ENCODE data around the gene ATP11A.

Gene ATP11A

GRCh38 chr13:112852392-112852791, 162.6 kb downstream of the ATP11A start:
- Histone ChIP-seq H4K8ac (ENCODE audit: low read length) (no peak overlapping the region), H2AFZ (ENCODE audit: low read depth, low read length) (no peak overlapping the region), H2BK12ac (ENCODE audit: low read length in 2 of 2) (no peak overlapping the region), H3K23ac (ENCODE audit: low read length in 2 of 2) (no peak overlapping the region), H3K4ac (ENCODE audit: low read depth in 1 of 2, low read length in 2 of 2) (no peak overlapping the region), H3K36me3 (ENCODE audit: control insufficient read depth in 1 of 2, insufficient read depth in 2 of 2, low read depth in 1 of 2, low read length in 2 of 2) (peaks cover 23 to 48% of the 10 kb centered on the region in 2 experiments), H3K9me3 (ENCODE audit: control insufficient read depth, low read length) (no peaks in the 10 kb centered on the region), H3K9ac (ENCODE audit: low read length) (no peak overlapping the region), H3K27me3 (ENCODE audit: control insufficient read depth in 1 of 2, insufficient read depth in 1 of 2, low read length in 2 of 2) (no peaks in the 10 kb centered on the region), H3K4me2 (ENCODE audit: low read length, poor library complexity, severe bottlenecking) (no peak overlapping the region), H2AK5ac (ENCODE audit: low read length, severe bottlenecking) (no peak overlapping the region), H3K18ac (ENCODE audit: low read depth in 1 of 2, low read length in 2 of 2) (no peak overlapping the region), H3K14ac (ENCODE audit: low read length in 2 of 2) (no peak overlapping the region), H3K4me3 (ENCODE audit: insufficient read depth in 1 of 2, low read depth in 1 of 2, low read length in 2 of 2) (no peak overlapping the region), H3K4me1 (ENCODE audit: control insufficient read depth, insufficient read depth, low read depth, low read length) (peaks cover 9% of the 10 kb centered on the region), H3K79me1 (replicated peaks; ENCODE audit: low read length, poor library complexity, severe bottlenecking) (no peaks in the 10 kb centered on the region), H2BK5ac (ENCODE audit: low read depth, low read length, poor library complexity, severe bottlenecking) (no peak overlapping the region), H2BK120ac (ENCODE audit: low read depth, low read length) (no peak overlapping the region), H4K91ac (ENCODE audit: low read length) (no peak overlapping the region), H2BK15ac (ENCODE audit: low read depth, poor library complexity, severe bottlenecking) (no peak overlapping the region), H3K27ac (ENCODE audit: low read length, poor library complexity, severe bottlenecking) (no peak overlapping the region)
- 98% methylated on average over 14 of the region's 15 CpGs for WGBS
- DNase-seq = no peak

DNA sequence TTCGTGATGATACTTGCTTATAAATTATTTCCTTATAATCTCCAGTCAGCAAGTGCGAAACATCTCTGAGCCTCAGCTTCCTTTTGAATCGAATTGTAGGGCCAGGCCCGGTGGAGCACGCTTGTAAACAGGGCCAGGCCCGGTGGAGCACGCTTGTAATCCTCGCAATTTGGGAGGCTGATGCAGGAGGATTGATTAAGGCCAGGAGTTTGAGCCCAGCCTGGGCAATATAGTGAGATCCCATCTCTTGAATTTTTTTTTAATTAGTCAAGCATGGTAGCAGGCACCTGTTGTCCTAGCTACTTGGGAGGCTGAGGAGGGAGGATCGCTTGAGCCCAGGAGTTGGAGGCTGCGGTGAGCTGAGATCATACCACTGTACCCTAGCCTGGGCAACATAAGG, 163.0 kb downstream of the ATP11A start:
- Histone ChIP-seq H3K18ac (ENCODE audit: low read depth in 1 of 2, low read length in 2 of 2) (no peak overlapping the region), H3K23ac (ENCODE audit: low read length in 2 of 2) (no peak overlapping the region), H3K14ac (ENCODE audit: low read length in 2 of 2) (no peak overlapping the region), H3K4me3 (ENCODE audit: insufficient read depth in 1 of 2, low read depth in 1 of 2, low read length in 2 of 2) (no peak overlapping the region), H3K9me3 (ENCODE audit: control insufficient read depth, low read length) (no peaks in the 10 kb centered on the region), H4K91ac (ENCODE audit: low read length) (no peak overlapping the region), H4K8ac (ENCODE audit: low read length) (no peak overlapping the region), H2BK15ac (ENCODE audit: low read depth, poor library complexity, severe bottlenecking) (no peak overlapping the region), H3K36me3 (ENCODE audit: control insufficient read depth in 1 of 2, insufficient read depth in 2 of 2, low read depth in 1 of 2, low read length in 2 of 2) (peaks cover 24 to 50% of the 10 kb centered on the region in 2 experiments), H2BK12ac (ENCODE audit: low read length in 2 of 2) (no peak overlapping the region), H3K4me2 (ENCODE audit: low read length, poor library complexity, severe bottlenecking) (no peak overlapping the region), H3K9ac (ENCODE audit: low read length) (no peak overlapping the region), H2BK5ac (ENCODE audit: low read depth, low read length, poor library complexity, severe bottlenecking) (no peak overlapping the region), H3K4me1 (ENCODE audit: control insufficient read depth, insufficient read depth, low read depth, low read length) (peaks cover 10% of the 10 kb centered on the region), H3K79me1 (replicated peaks; ENCODE audit: low read length, poor library complexity, severe bottlenecking) (no peaks in the 10 kb centered on the region), H2AFZ (ENCODE audit: low read depth, low read length) (no peak overlapping the region), H3K27ac (ENCODE audit: low read length, poor library complexity, severe bottlenecking) (no peak overlapping the region), H2AK5ac (ENCODE audit: low read length, severe bottlenecking) (no peak overlapping the region), H2BK120ac (ENCODE audit: low read depth, low read length) (no peak overlapping the region), H3K4ac (ENCODE audit: low read depth in 1 of 2, low read length in 2 of 2) (no peak overlapping the region), H3K27me3 (ENCODE audit: control insufficient read depth in 1 of 2, insufficient read depth in 1 of 2, low read length in 2 of 2) (no peaks in the 10 kb centered on the region)
- 96% methylated on average over 9 of the region's 10 CpGs for WGBS
- DNase-seq = no peak

DNA sequence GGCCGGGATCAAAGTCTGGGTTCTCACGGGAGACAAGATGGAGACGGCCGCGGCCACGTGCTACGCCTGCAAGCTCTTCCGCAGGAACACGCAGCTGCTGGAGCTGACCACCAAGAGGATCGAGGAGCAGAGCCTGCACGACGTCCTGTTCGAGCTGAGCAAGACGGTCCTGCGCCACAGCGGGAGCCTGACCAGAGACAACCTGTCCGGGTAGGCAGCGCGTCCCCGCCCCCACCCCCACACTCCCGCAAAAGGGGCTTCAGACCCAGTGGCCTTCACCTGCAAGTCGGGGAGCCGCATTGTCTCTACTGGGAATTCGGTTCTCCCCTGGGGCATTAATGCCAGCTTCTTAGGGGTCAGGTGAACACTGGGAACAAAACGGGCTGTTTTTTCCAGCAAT, 164.5 kb downstream of the ATP11A start:
- H3K4me2 ChIP-seq (ENCODE audit: low read length, poor library complexity, severe bottlenecking) = no peak overlapping the region
- H3K9me3 ChIP-seq (ENCODE audit: control insufficient read depth, low read length) = no peaks in the 10 kb centered on the region
- H3K4me1 ChIP-seq (ENCODE audit: control insufficient read depth, insufficient read depth, low read depth, low read length) = peaks cover 15% of the 10 kb centered on the region
- H3K4ac ChIP-seq (ENCODE audit: low read depth in 1 of 2, low read length in 2 of 2) = no peak overlapping the region
- H3K23ac ChIP-seq (ENCODE audit: low read length in 2 of 2) = no peak overlapping the region
- 98% methylated on average over 25 of the region's 25 CpGs for WGBS
- no peak overlapping the region for H3K27ac ChIP-seq (ENCODE audit: low read length, poor library complexity, severe bottlenecking)
- H3K18ac ChIP-seq (ENCODE audit: low read depth in 1 of 2, low read length in 2 of 2) = no peak overlapping the region
- no peak overlapping the region for H4K91ac ChIP-seq (ENCODE audit: low read length)
- H2BK120ac ChIP-seq (ENCODE audit: low read depth, low read length) = no peak overlapping the region
- H3K27me3 ChIP-seq (ENCODE audit: control insufficient read depth in 1 of 2, insufficient read depth in 1 of 2, low read length in 2 of 2) = no peaks in the 10 kb centered on the region
- no peak overlapping the region for H3K4me3 ChIP-seq (ENCODE audit: insufficient read depth in 1 of 2, low read depth in 1 of 2, low read length in 2 of 2)
- H2AFZ ChIP-seq (ENCODE audit: low read depth, low read length) = no peak overlapping the region
- H3K9ac ChIP-seq (ENCODE audit: low read length) = no peak overlapping the region
- DNase-seq = no peak
- no peak overlapping the region for H2BK12ac ChIP-seq (ENCODE audit: low read length in 2 of 2)
- no peak overlapping the region for H3K14ac ChIP-seq (ENCODE audit: low read length in 2 of 2)
- no peak overlapping the region for H4K8ac ChIP-seq (ENCODE audit: low read length)
- H3K36me3 ChIP-seq (ENCODE audit: control insufficient read depth in 1 of 2, insufficient read depth in 2 of 2, low read depth in 1 of 2, low read length in 2 of 2) = peaks cover 37 to 64% of the 10 kb centered on the region in 2 experiments
- H2AK5ac ChIP-seq (ENCODE audit: low read length, severe bottlenecking) = no peak overlapping the region
- no peak overlapping the region for H2BK15ac ChIP-seq (ENCODE audit: low read depth, poor library complexity, severe bottlenecking)
- H2BK5ac ChIP-seq (ENCODE audit: low read depth, low read length, poor library complexity, severe bottlenecking) = no peak overlapping the region
- H3K79me1 ChIP-seq (replicated peaks; ENCODE audit: low read length, poor library complexity, severe bottlenecking) = no peaks in the 10 kb centered on the region

DNA sequence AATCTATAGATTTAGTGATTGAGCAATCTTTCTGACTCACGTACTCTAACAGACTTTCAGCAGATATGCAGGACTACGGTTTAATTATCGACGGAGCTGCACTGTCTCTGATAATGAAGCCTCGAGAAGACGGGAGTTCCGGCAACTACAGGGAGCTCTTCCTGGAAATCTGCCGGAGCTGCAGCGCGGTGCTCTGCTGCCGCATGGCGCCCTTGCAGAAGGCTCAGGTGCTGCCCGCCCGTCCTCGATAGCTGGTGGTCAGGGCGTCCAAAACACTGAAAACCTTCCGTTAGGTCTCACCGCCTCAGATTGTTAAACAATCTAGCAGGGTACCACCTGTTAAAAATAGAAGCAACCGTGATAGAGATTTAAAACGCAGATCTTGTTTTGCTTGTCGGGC, 166.0 kb downstream of the ATP11A start:
- Histone ChIP-seq H3K27ac (ENCODE audit: low read length, poor library complexity, severe bottlenecking) (no peak overlapping the region), H3K9me3 (ENCODE audit: control insufficient read depth, low read length) (no peaks in the 10 kb centered on the region), H2BK15ac (ENCODE audit: low read depth, poor library complexity, severe bottlenecking) (no peak overlapping the region), H3K18ac (ENCODE audit: low read depth in 1 of 2, low read length in 2 of 2) (no peak overlapping the region), H3K27me3 (ENCODE audit: control insufficient read depth in 1 of 2, insufficient read depth in 1 of 2, low read length in 2 of 2) (no peaks in the 10 kb centered on the region), H4K91ac (ENCODE audit: low read length) (no peak overlapping the region), H2AK5ac (ENCODE audit: low read length, severe bottlenecking) (no peak overlapping the region), H3K36me3 (ENCODE audit: control insufficient read depth in 1 of 2, insufficient read depth in 2 of 2, low read depth in 1 of 2, low read length in 2 of 2) (peaks cover 44 to 69% of the 10 kb centered on the region in 2 experiments), H3K4me1 (ENCODE audit: control insufficient read depth, insufficient read depth, low read depth, low read length) (peaks cover 13% of the 10 kb centered on the region), H3K23ac (ENCODE audit: low read length in 2 of 2) (no peak overlapping the region), H3K4me2 (ENCODE audit: low read length, poor library complexity, severe bottlenecking) (no peak overlapping the region), H3K4ac (ENCODE audit: low read depth in 1 of 2, low read length in 2 of 2) (no peak overlapping the region), H2BK5ac (ENCODE audit: low read depth, low read length, poor library complexity, severe bottlenecking) (no peak overlapping the region), H3K14ac (ENCODE audit: low read length in 2 of 2) (no peak overlapping the region), H2BK120ac (ENCODE audit: low read depth, low read length) (no peak overlapping the region), H2BK12ac (ENCODE audit: low read length in 2 of 2) (no peak overlapping the region), H3K4me3 (ENCODE audit: insufficient read depth in 1 of 2, low read depth in 1 of 2, low read length in 2 of 2) (no peak overlapping the region), H3K9ac (ENCODE audit: low read length) (no peak overlapping the region), H2AFZ (ENCODE audit: low read depth, low read length) (no peak overlapping the region), H4K8ac (ENCODE audit: low read length) (no peak overlapping the region), H3K79me1 (replicated peaks; ENCODE audit: low read length, poor library complexity, severe bottlenecking) (no peaks in the 10 kb centered on the region)
- WGBS = 97% methylated on average over 21 of the region's 21 CpGs
- DNase-seq = no peak

Data from mesenchymal stem cell (in vitro differentiated cells and primary cell).